Thoracic aorta (tissue), 2 donors: ENCODE measurements around the gene ADSS1. TPM values are rescaled to one million over a fixed set of nuclear protein-coding genes. Genes with fewer than 3 reads are reported as not detected.

Source experiments
- ATAC-seq: fragments of 150-250 bp; one replicate; pipeline ENCODE4 v1.8.0; 2017; ENCODE audit warnings: low read depth; ENCODE audit not compliant: insufficient number of reproducible peaks, low FRiP score
- DNase-seq: peaks from one replicate; pipeline ENCODE4 v3.0.0-alpha.2; 2020; ENCODE audit warnings: low spot score
- H3K27ac ChIP-seq, 2 donors: fragments of 200-600 bp; sonication (generic); 1 replicate in 1 of 2; 2 replicates in 1 of 2; pipeline ENCODE4 v1.5.1; 2016; ENCODE audit warnings: mild to moderate bottlenecking in 2 of 2, moderate library complexity in 2 of 2
- H3K27me3 ChIP-seq: fragments of 200-600 bp; sonication (generic); replicated peaks from 2 replicates; pipeline ENCODE4 v1.6.0; 2016; ENCODE audit warnings: mild to moderate bottlenecking; ENCODE audit not compliant: insufficient read depth
- H3K36me3 ChIP-seq: fragments of 200-600 bp; sonication (generic); one replicate; pipeline ENCODE4 v1.5.1; 2016
- H3K4me1 ChIP-seq, 2 donors: fragments of 200-600 bp; sonication (generic); 1 replicate in 1 of 2; 2 replicates in 1 of 2; pipeline versions ENCODE4 v1.5.1 to v1.6.0; 2016; ENCODE audit warnings: low read depth in 2 of 2, mild to moderate bottlenecking in 1 of 2; ENCODE audit not compliant: control insufficient read depth in 1 of 2
- H3K4me3 ChIP-seq: fragments of 200-600 bp; sonication (generic); 2 replicates; pipeline ENCODE4 v1.5.1; 2016; ENCODE audit warnings: mild to moderate bottlenecking
- H3K9me3 ChIP-seq: fragments of 200-600 bp; sonication (generic); 2 replicates; pipeline ENCODE4 v1.5.1; 2016
- CTCF ChIP-seq: fragments of 200-600 bp; sonication (generic); IDR thresholded peaks from one replicate; pipeline ENCODE4 v1.5.1; 2019; ENCODE audit warnings: antibody characterized with exemption
- total RNA-seq, 2 donors: library from RNA; depleted of rRNA; stranded (reverse); fragments of >200 nt; gene quantifications; one replicate each; pipeline versions ENCODE4 v1.1.0 to v1.2.3, GENCODE V29; 2016

The ADSS1 gene
- total RNA-seq, 2 donors from 2014 or later, result 30.8 to 87.3 TPM

- H3K4me3 ChIP-seq, result peak overlapping the region; percentile 84
- H3K36me3 ChIP-seq, result peaks cover 28% of the 10 kb centered on the region
- no peak for TF ChIP-seq CTCF
- no peak overlapping the region for H3K27ac ChIP-seq
- no peaks in the 10 kb centered on the region for H3K9me3 ChIP-seq
- DNase-seq (no peak), ATAC-seq (no peak)
- peaks cover 20 to 48% of the 10 kb centered on the region in 2 donors for H3K4me1 ChIP-seq
- H3K27me3 ChIP-seq, result no peaks in the 10 kb centered on the region
These were observed 30.3 kb downstream of the ADSS1 start for GRCh38 chr14:104754213-104754851.

- TF ChIP-seq CTCF, result no peak
- Histone ChIP-seq H3K27me3 (no peaks in the 10 kb centered on the region), H3K9me3 (no peaks in the 10 kb centered on the region), H3K4me1 (peaks cover 15 to 35% of the 10 kb centered on the region in 2 donors), H3K27ac (no peak overlapping the region), H3K36me3 (peaks cover 36% of the 10 kb centered on the region), H3K4me3 (no peak overlapping the region)
- no peak for DNase-seq
- no peak for ATAC-seq
These were observed 31.6 kb downstream of the ADSS1 start for GRCh38 chr14:104755621-104756020.

GRCh38 chr14:104756477-104757237, 32.6 kb downstream of the ADSS1 start:
- Histone ChIP-seq H3K27me3 (no peaks in the 10 kb centered on the region), H3K36me3 (peaks cover 36% of the 10 kb centered on the region), H3K9me3 (no peaks in the 10 kb centered on the region), H3K4me3 (no peak overlapping the region), H3K27ac (no peak overlapping the region), H3K4me1 (peaks cover 15 to 26% of the 10 kb centered on the region in 2 donors)
- ATAC-seq (no peak), DNase-seq (no peak)
- no peak for TF ChIP-seq CTCF

- Histone ChIP-seq H3K27ac (no peak overlapping the region), H3K36me3 (peaks cover 36% of the 10 kb centered on the region), H3K9me3 (no peaks in the 10 kb centered on the region), H3K4me1 (peaks cover 12 to 20% of the 10 kb centered on the region in 2 donors), H3K27me3 (no peaks in the 10 kb centered on the region), H3K4me3 (no peak overlapping the region)
- no peak for ATAC-seq
- TF ChIP-seq CTCF, result no peak
- no peak for DNase-seq
These were observed 33.2 kb downstream of the ADSS1 start for GRCh38 chr14:104757238-104757585.

- no peak for ATAC-seq
- H3K27me3 ChIP-seq, result no peaks in the 10 kb centered on the region
- peaks cover 12 to 18% of the 10 kb centered on the region in 2 donors for H3K4me1 ChIP-seq
- no peaks in the 10 kb centered on the region for H3K9me3 ChIP-seq
- TF ChIP-seq CTCF, result no peak
- DNase-seq, result no peak
- H3K36me3 ChIP-seq, result peaks cover 36% of the 10 kb centered on the region
- no peak overlapping the region for H3K27ac ChIP-seq
- no peak overlapping the region for H3K4me3 ChIP-seq
These were observed 33.8 kb downstream of the ADSS1 start for GRCh38 chr14:104757681-104758392.
